ENCODE measurements around the gene SEC14L3. TPM values are rescaled to one million over a fixed set of nuclear protein-coding genes. Genes with fewer than 3 reads are reported as not detected.

Gene SEC14L3
- total RNA-seq (ENCODE audit: insufficient read depth, low replicate concordance): 2.9 TPM

GRCh38 chr22:30471616-30472318, at the start of gene SEC14L3:
SEC14L3 (minus strand) TSS chr22:30472017; CDS start chr22:30471958, 59 bp downstream.
- DNase-seq (ENCODE audit: low spot score): no peak

GRCh38 chr22:30519842-30520425, 48.1 kb upstream of the SEC14L3 start:
- DNase-seq (ENCODE audit: low spot score): no peak

GRCh38 chr22:30516731-30517130, 44.9 kb upstream of the SEC14L3 start:
- DNase-seq (ENCODE audit: low spot score): no peak

- DNase-seq (ENCODE audit: low spot score): no peak
Measured at GRCh38 chr22:30516273-30516672, 44.5 kb upstream of the SEC14L3 start.

GRCh38 chr22:30514252-30514651, 42.4 kb upstream of the SEC14L3 start:
- no peak for DNase-seq (ENCODE audit: low spot score)

GRCh38 chr22:30513462-30513861, 41.6 kb upstream of the SEC14L3 start:
- DNase-seq (ENCODE audit: low spot score): no peak

GRCh38 chr22:30511911-30512310, 40.1 kb upstream of the SEC14L3 start:
- no peak for DNase-seq (ENCODE audit: low spot score)

- DNase-seq (ENCODE audit: low spot score): no peak
Measured at GRCh38 chr22:30511109-30511508, 39.3 kb upstream of the SEC14L3 start.

GRCh38 chr22:30508216-30508615, 36.4 kb upstream of the SEC14L3 start:
- no peak for DNase-seq (ENCODE audit: low spot score)

GRCh38 chr22:30507670-30508069, 35.9 kb upstream of the SEC14L3 start:
- no peak for DNase-seq (ENCODE audit: low spot score)

GRCh38 chr22:30506507-30506968, 34.7 kb upstream of the SEC14L3 start:
- DNase-seq (ENCODE audit: low spot score): no peak

GRCh38 chr22:30503551-30503950, 31.7 kb upstream of the SEC14L3 start:
- no peak for DNase-seq (ENCODE audit: low spot score)

- DNase-seq (ENCODE audit: low spot score): no peak
Measured at GRCh38 chr22:30502911-30503310, 31.1 kb upstream of the SEC14L3 start.

- DNase-seq (ENCODE audit: low spot score): no peak
Measured at GRCh38 chr22:30502153-30502552, 30.3 kb upstream of the SEC14L3 start.

- DNase-seq (ENCODE audit: low spot score): no peak
Measured at GRCh38 chr22:30500628-30501027, 28.8 kb upstream of the SEC14L3 start.

- DNase-seq (ENCODE audit: low spot score): no peak
Measured at GRCh38 chr22:30497466-30498150, 25.8 kb upstream of the SEC14L3 start.

- DNase-seq (ENCODE audit: low spot score): no peak
Measured at GRCh38 chr22:30495041-30495784, 23.4 kb upstream of the SEC14L3 start.

GRCh38 chr22:30492144-30492543, 20.3 kb upstream of the SEC14L3 start:
- DNase-seq (ENCODE audit: low spot score): no peak

- no peak for DNase-seq (ENCODE audit: low spot score)
Measured at GRCh38 chr22:30491381-30491780, 19.6 kb upstream of the SEC14L3 start.

GRCh38 chr22:30490399-30490798, 18.6 kb upstream of the SEC14L3 start:
- no peak for DNase-seq (ENCODE audit: low spot score)

GRCh38 chr22:30488121-30488520, 16.3 kb upstream of the SEC14L3 start:
- DNase-seq (ENCODE audit: low spot score): no peak

- no peak for DNase-seq (ENCODE audit: low spot score)
Measured at GRCh38 chr22:30486661-30487115, 14.9 kb upstream of the SEC14L3 start.

All from umbilical cord (tissue), 2 donors.